HG02571 (cell line): Measurements from ENCODE around the gene PUM2.
A peak's percentile ranks its signal among the peaks of the same experiment; 100 is the strongest.
"Not testable (repeated sequence)": the region's sequence is repeated elsewhere in the genome, so short reads cannot be mapped to it uniquely, and the experiment has no call there.

ENCODE experiments used
- ATAC-seq: cut with Tn5 transposase; IDR thresholded peaks from one replicate; pipeline ENCODE4 v1.9.1; 2021; ENCODE audit warnings: mild to moderate bottlenecking, moderate library complexity; ENCODE audit not compliant: unreplicated experiment

PUM2 gene

DNA sequence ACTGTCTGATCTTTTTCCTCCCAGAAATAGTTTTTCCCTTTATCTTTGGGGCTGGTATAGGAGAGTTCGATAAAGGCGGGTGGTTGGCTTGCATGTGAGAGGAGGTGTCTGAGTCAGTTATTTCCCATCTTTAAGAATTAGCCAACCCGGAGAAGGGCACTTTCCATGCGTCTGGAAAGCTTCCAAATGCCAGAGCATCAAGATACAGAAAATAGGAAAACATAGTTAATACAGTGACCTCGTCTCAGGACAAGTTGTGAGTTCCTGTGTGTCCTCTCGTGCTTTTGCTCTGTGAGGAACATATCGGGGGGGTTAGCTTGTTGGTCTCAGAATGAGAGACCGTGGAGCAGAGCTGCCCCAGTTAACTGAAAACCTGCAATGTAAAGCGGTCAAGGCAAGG, 18.7 kb upstream of the PUM2 start:
- ATAC-seq = no peak

DNA sequence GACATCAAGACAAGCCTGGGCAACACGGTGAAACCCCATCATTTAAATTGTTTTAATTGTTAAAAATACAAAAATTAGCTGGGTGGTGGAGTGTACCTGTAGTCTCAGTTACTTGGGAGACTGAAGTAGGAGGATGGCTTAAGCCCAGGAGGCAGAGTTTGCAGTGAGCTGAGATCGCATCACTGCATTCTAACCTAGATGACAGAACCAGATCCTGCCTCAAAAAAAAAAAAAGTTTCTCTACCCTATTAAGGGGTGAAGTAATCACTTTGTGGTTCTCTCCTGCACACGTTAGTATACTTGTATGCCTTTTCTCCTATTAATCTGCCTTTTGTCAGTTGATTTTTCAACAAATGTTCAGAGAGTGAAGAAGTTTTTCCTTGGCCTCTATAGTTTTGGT, 18.1 kb upstream of the PUM2 start:
- ATAC-seq = no peak

DNA sequence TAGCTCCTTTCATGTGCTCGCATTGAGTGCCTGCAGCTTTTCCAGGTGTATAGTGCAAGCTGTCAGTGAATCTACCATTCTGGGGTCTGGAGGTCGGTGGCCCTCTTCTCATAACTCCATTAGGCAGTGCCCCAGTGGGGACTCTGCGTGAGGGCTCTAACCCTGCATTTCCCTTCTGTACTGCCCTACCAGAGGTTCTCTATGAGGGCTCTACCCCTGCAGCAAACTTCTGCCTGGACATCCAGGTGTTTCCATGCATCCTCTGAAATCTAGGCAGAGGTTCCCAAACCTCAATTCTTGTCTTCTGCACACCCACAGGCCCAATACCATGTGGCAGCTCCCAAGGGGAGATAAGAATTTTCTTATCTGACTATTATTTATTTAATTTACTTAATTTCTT, 17.3 kb upstream of the PUM2 start:
- not testable (repeated sequence) for ATAC-seq

DNA sequence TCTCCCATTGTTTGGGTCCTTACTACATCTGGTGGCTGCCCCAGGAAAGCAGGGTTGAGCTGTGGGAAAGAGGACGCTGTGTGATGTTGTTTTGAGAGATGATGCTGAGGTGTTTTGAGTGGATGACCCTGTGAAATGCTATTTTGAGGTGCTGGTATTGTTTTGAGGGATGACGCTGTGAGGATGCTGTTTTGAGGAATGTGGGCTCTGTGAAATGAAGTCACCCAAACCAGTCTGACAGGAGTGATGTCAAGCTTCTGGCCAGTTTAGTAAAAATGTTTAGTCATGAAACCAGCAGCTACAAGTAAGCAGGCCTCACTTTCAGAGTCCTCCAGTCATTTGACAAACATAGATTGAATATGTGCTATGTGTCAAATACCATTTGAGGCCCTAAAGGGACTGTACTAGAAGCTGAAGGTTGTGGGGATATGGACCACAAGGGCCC, 16.1 kb upstream of the PUM2 start:
- no peak for ATAC-seq

DNA sequence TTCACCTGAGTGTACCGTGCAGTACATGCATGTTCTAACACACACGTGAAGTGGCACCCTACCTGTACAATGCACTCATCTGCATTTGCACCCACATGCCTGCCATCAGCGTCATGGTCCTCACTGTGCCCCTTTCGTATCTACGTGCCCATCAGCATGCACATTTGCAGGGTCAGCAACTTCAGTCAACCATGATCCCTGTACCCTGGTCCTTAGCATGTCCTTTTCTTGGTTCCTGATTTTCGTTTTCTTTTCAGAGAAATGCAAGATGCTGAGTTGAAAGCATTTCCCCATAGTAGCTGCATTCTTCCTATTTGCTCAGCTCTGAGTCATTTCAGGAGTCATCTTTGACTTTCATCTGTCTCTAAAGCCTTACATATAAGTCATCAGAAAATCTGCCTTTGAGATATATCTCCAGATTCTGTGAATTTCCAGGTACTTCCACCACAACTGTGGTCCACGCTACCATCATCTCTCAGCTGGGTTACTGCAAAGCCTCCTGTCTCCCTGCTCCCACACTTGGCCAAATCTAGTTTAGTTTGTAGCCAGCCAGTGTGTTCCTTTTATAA, 14.7 kb upstream of the PUM2 start:
- ATAC-seq = peak; percentile 94

DNA sequence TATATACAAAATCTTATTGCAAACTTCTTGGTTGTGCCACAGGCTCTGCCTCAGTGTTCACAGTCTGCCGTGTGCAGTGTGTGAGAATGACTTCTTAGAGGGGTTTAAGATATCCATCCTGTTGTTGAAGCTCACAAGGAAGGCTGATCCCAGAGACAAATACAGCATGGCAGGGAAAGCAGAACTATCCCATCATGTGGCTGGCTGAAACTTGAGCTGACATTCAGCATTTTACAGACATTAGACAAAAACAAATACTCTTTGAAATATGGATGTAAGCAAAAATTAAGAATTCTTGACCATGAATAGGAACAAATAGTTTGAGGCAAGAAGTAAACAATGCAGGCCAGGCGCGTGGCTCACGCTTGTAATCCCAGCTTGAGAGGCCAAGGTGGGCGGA, 12.9 kb upstream of the PUM2 start:
- no peak for ATAC-seq

DNA sequence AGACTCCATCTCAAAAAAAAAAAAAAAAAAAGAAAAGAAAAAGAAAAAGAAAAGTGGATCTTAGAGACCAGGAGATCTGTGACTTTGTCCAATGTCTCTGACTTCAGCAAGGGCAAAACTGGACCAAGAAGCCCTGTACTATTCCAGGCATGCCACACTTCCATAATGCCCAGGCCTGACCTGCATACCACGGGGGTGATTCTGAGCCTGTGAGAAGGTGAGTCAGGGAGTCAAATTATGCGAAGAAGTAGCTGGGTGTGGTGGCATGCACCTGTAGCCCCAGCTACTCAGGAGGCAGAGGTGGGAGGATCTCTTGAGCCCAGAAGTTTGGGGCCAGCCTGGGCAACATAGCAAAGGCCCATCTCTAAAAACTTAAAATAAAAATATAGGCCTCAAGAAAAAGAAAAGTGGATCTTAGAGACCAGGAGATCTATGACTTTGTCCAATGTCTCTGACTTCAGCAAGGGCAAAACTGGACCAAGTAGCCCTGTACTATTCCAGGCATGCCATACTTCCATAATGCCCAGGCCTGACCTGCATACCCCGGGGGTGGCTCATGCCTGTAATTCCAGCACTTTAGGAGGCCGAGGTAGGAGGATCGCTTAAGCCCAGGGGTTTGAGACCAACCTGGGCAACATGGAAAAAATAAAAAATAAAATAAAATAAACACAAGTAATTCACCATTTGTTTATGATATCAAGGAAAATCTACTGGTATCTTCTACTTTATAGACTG, 12.2 kb upstream of the PUM2 start:
- no peak for ATAC-seq

DNA sequence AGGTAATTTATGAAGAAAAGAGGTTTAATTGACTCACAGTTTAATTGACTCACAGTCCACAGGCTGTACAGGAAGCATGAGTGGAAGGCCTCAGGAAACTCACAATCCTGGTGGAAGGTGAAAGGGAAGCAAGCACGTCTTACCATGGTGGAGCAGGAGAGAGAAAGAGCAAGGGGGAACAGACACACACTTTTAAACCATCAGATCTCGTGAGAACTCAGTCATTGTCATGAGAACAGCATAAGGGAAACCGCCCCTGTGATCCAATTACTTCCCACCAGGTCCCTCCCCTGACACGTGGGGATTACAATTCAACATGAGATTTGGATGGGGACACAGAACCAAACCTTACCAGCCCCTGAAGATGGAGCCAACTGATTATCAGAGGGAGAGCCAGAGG, 11.2 kb upstream of the PUM2 start:
- no peak for ATAC-seq

DNA sequence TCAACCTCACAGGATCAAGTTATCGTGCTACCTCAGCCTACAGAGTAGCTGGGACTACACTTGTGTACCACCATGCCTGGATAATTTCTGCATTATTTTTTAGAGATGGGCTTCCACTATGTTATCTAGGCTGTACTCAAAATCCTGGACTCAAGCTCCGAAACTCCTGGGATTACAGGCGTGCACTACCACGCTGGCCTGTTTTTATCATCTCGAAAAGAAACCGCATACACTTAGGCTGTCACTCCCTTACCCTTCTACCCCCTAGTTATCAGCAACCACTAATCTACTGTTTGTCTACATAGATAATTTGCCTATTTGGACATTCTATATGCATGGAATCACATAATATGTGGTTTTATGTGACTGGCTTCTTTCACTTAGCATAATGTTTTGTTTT, 8.5 kb upstream of the PUM2 start:
- no peak for ATAC-seq

DNA sequence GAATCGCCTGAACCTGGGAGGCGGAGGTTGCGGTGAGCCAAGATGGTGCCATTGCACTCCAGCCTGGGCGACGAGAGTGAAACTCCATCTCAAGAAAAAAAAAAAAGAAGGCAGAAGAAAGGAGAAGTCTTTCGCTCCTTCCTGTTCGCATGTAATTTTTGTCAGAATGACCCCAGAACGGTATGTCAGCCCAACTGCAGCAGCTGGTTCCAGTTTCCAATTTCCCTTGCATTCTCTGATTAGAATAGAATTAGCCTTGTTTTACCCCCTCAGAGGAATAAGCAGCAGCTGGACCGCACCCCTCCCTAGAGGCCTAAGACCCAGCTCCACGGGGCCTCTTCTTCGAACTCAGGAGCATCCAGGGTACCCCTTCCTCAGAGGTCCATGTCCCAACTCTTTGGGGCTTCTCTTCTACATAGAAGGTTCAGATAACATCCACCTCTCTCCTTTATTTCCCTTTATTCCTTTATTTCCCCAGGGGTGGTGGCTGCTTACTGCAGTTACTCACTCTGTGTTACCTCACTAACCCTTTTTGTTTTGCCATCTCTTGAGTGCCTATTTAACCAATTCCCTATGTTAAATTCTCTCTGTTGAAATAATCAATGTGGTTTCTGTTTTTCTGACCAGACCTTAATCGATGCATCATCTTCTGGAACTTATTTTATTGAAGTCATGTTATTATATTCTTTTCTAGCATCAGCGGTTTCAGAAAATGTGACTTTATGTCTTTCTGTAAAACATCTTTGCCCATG, 7.2 kb upstream of the PUM2 start:
- ATAC-seq = no peak

DNA sequence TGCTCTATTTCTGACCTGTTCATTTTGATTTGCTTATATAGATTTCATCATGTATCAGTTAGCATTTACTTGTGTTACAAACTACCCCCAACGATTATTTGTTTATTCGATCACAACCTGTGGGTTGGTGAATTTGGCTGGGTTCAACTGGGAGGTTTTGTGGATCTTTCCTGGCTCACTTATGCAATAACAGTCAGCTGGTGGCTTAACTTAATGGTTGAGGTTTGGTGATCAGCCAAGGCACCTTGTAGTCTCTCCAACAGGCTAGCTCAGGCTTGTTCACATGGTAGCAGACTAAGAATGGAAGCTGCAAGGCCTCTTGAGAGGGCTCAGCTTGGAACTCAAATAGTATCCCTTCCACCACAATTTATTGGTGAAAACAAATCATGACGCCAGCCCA, 5.4 kb upstream of the PUM2 start:
- no peak for ATAC-seq

DNA sequence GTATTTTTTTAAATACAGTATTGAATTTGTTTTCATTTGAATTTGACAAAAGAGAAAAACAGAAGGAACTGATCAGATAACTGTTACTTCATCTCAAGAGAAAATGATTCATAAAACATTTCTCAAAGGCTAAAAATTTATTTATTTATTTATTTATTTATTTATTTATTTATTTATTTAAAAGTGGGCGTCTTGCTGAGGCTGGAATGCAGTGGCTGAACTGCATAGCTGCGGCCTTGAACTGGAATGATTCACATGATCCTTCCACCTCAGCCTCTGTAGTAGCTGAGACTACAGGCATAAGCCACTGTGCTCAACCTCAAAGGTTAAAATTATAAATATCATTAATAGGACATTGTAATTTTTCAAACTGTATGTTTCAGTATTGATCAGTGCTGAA, 4.5 kb upstream of the PUM2 start:
- ATAC-seq = no peak

DNA sequence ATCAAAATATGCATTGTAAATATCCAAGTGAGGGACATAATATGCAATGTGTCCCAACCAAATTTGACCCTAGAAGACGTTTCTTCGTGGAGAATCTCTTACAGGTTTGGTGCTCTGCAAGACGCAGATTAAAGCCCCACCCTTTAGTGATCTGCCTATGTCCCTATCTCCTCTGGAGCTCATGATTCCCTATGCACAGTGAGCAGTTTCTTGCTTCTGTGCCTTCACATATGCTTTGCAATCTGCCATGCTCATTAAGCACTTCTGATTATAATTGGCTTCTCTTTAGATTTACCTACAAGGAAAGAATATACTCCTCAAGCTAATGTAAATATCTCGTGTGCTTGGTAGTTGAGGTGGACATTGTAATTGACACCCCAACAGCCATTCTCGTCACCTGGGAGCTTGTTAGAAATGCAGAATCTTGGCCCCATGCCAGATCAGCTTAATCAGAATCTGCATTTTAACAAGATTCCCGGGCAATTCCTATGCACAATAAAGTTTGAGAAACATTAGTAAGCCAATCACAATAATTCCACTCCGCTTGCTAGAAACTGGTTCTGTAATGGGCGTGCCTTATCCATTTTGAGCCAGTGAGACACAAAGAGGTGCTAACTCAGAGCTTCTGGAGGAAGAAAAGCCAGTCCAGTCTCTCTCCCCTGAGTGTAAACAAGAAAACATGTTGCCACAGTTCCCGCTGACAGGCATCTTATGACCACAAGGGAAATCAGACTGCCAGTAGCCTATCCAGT, 2.8 kb upstream of the PUM2 start:
- no peak for ATAC-seq

DNA sequence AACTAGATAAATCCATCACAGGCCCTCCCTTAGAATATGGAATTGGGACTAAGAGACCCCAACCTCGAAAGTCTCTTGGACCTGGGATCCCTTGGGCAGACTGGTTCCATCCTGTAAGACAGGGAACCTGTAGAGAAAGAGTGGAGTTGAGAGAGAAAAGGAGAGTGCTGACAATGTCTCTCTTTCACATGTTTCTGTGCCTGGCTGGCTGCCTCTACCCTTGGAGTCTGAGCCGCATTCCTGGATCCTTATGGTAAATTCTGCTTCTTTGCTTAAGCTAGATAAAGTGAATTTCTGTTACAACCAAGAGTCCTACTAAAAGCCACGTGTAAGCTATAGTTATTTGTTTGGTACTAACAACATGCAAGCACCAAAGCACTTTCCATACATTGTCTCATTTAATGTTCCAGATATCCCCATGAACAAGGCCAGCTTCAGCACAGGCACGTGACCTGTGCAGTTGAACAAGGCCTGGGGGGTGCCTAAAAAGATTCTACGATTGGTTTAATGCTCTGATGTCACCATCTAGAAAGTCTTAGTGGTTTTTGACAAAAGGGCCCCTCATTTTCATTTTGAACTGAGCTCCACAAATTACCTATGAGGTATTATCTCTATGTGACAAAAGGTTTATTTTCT, 2.1 kb upstream of the PUM2 start:
- no peak for ATAC-seq

DNA sequence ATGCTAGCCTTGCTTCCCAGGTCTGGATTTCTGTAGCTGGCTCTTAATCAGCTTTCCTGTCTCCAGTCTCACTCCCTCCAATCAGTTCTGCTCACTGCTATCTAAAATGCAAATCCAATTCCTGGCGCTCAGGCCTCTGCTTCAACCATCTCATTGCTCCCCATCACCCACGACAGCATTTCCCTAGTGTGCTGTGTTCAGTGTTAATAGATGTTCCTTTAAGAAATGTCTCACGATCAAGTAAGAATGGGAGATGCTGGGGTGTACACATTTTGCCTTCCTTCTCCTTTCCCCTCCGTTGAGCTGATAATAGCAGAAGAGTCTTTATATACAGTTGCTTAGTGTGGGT, 1.6 kb upstream of the PUM2 start:
- ATAC-seq = no peak

DNA sequence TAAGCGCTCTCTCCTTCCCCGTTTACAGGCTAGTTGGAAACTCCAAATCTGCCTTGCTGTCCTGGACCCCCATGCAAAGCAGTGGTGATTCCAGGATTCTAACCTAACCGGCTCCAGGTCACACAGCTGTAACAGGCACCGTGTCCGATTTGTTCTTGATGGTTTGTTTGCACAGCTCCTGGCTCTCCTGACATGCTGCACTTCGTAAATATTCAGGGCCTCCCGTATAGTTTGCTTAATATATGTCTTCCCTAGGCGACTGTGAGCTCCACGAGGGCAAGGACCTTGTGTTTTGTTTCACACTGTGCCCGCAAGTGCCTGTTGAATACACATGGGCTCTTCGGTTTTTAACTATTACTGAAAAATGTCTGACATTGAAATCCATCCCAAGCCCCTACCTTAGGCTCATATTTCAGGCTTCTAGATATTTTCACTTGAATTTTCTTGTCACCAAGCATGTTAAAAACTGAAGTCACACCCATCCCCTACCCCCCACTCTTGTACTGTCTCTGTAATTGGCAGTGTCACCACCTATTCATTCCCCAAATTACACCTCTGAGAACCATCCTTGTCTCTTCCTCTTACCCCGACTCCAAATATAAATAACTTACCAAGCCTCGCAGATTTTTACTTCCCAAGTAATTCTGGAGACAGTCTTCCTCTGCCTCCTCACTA, 1.0 kb upstream of the PUM2 start:
- ATAC-seq = no peak

DNA sequence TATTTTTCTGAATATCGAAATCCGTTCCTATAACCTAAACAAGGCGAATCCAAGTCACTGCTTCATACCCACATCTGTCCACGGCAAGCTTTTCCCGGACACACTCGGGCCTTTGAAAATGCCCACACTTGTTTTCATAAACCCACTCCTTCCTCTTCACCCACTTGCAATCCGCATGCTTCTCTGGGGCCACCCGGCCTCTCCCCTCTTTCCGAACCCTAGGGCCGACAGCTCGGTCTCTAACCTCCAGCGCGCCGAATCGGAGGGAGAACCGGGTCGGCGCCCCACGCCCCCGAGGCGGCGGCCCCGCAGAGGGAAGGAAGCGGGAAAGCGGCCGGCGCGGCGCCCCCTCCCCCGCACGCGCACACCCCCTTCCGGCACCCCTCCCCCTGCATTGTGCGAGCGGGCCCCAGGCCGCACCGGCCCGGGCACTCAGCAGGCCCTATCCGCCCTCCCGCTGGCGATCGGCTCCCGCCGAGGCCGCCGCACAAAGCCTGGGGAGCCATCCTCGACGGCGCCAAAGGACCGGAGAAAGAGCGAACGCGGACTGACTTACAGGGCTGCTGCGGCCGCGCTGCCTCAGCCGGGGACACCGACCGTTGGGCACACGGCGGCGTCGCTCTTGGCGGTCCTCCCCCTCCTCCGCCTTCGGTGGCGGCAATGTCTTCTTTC, 467 bp downstream of the PUM2 start:
- ATAC-seq = peak; percentile 31

DNA sequence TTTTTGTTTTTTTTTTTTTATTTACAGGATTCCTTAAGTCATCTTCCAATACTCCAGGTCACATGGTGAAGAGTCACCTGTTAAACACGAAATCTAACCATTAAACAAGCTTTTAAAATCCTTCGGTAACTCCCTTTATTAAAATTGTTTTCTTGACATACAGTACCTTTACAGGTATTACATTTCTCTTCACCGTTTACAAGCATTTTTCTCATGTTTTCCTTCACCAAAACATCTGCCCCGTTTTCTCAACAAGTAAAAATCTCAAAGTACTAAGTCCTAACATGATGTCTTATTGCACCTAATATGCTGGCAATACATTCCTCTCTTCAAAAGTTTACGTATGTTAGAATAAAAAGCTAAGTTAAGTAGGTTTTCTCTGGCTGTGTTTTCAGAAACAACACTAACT, 1.1 kb downstream of the PUM2 start:
- no peak for ATAC-seq

DNA sequence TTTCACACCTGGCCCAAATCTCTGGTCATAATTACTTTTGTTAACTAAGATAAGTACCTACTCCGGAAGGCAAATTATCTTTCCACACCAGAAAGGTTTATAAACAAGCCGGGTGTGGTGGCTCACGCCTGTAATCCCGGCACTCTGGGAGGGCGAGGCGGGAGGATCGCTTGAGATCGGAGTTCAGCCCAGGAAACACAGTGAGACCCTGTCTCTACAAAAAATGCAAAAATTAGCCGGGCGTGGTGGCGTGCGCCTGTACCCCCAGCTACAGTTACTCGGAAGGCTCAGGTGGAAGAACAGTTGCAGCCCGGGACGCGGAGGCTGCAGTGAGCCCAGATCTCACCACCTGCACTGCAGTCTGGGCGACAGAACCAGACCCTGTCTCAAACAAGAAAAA, 2.1 kb downstream of the PUM2 start:
- no peak for ATAC-seq
